Vagina (tissue), 2 donors: Measurements from ENCODE around the gene HAUS6.

Experiments
- POLR2A ChIP-seq, 2 donors: fragments of 450-650 bp; IDR thresholded peaks; one replicate each; pipeline ENCODE4 v1.6.1; 2017; ENCODE audit warnings: antibody characterized with exemption in 2 of 2, mild to moderate bottlenecking in 2 of 2, moderate library complexity in 2 of 2
- TF ChIP-seq, protein P1 (sequence below), 3 experiments: fragments of 450-650 bp in 2 of 3; fragments of 200-600 bp in 1 of 3; sonication (generic) in 1 of 3; IDR thresholded peaks; one replicate each; pipeline ENCODE4 v1.5.1; 2017 to 2019; ENCODE audit warnings: antibody characterized with exemption in 3 of 3, mild to moderate bottlenecking in 2 of 3, moderate library complexity in 2 of 3

- no peak for TF ChIP-seq POLR2A (IDR thresholded peaks at IDR 0.05)
- TF ChIP-seq, protein P1, sequence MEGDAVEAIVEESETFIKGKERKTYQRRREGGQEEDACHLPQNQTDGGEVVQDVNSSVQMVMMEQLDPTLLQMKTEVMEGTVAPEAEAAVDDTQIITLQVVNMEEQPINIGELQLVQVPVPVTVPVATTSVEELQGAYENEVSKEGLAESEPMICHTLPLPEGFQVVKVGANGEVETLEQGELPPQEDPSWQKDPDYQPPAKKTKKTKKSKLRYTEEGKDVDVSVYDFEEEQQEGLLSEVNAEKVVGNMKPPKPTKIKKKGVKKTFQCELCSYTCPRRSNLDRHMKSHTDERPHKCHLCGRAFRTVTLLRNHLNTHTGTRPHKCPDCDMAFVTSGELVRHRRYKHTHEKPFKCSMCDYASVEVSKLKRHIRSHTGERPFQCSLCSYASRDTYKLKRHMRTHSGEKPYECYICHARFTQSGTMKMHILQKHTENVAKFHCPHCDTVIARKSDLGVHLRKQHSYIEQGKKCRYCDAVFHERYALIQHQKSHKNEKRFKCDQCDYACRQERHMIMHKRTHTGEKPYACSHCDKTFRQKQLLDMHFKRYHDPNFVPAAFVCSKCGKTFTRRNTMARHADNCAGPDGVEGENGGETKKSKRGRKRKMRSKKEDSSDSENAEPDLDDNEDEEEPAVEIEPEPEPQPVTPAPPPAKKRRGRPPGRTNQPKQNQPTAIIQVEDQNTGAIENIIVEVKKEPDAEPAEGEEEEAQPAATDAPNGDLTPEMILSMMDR (IDR thresholded peaks at IDR 0.05), result no peak
These were observed 46.5 kb upstream of the HAUS6 start for GRCh38 chr9:19149230-19149629.
